Ovary (tissue), 3 donors: Measurements from ENCODE around the gene TBATA.

Experiments
- CTCF ChIP-seq, 3 donors: fragments of 450-650 bp in 2 of 3; fragments of 200-600 bp in 1 of 3; IDR thresholded peaks; one replicate each; pipeline versions ENCODE4 v1.5.1 to v1.8.0; 2016 to 2022; ENCODE audit warnings: antibody characterized with exemption in 3 of 3, mild to moderate bottlenecking in 1 of 3
- POLR2A ChIP-seq: fragments of 450-650 bp; IDR thresholded peaks from one replicate; pipeline ENCODE4 v1.6.1; 2017; ENCODE audit warnings: antibody characterized with exemption, mild to moderate bottlenecking, moderate library complexity
- donor health status: DM: no; HTN: no; CAD: no.

GRCh38 chr10:70803775-70804420, 18.7 kb upstream of the TBATA start:
- TF ChIP-seq CTCF (IDR thresholded peaks at IDR 0.05): no peak
- no peak for TF ChIP-seq POLR2A
